HEK293T (cell line): ENCODE results near the gene TPR.

Experiments
- CTCF ChIA-PET: fragments of 350-600 bp; formaldehyde crosslinking; extraction: SDS; loops from one replicate; lab custom pipeline; 2021; ENCODE audit warnings: antibody characterized with exemption, inconsistent platforms; lab: Yijun Ruan, JAX
- POLR2A ChIA-PET: fragments of 350-600 bp; formaldehyde crosslinking; extraction: SDS; loops from one replicate; lab custom pipeline; 2020; ENCODE audit warnings: antibody characterized with exemption, inconsistent platforms; lab: Yijun Ruan, JAX
- DNase-seq: peaks from one replicate; pipeline ENCODE4 v3.0.0; 2012; ENCODE audit warnings: mixed read lengths; ENCODE audit errors: extremely low spot score
- ARNT ChIP-seq: fragments of 450-650 bp; IDR thresholded peaks from 2 replicates; pipeline ENCODE4 v1.6.1; 2017; ENCODE audit warnings: mild to moderate bottlenecking
- BHLHE40 ChIP-seq: fragments of 450-650 bp; IDR thresholded peaks from 2 replicates; pipeline ENCODE4 v1.6.1; 2016; ENCODE audit warnings: mild to moderate bottlenecking, moderate library complexity, borderline replicate concordance
- CTBP1 ChIP-seq: fragments of 450-650 bp; IDR thresholded peaks from 2 replicates; pipeline ENCODE4 v1.6.1; 2016; ENCODE audit warnings: borderline replicate concordance
- ELF4 ChIP-seq: fragments of 450-650 bp; IDR thresholded peaks from 2 replicates; pipeline ENCODE4 v1.6.1; 2017; ENCODE audit warnings: antibody characterized with exemption
- FOXA1 ChIP-seq: fragments of 450-650 bp; IDR thresholded peaks from 2 replicates; pipeline ENCODE4 v1.6.1; 2016; ENCODE audit warnings: mild to moderate bottlenecking
- FOXK2 ChIP-seq: fragments of 450-650 bp; IDR thresholded peaks from 2 replicates; pipeline ENCODE4 v1.6.1; 2016; ENCODE audit warnings: mild to moderate bottlenecking
- FOXM1 ChIP-seq: fragments of 450-650 bp; IDR thresholded peaks from 2 replicates; pipeline ENCODE4 v1.6.1; 2017; ENCODE audit warnings: mild to moderate bottlenecking, borderline replicate concordance
- HDGF ChIP-seq: fragments of 450-650 bp; IDR thresholded peaks from 2 replicates; pipeline ENCODE4 v1.6.1; 2017; ENCODE audit warnings: antibody characterized with exemption, borderline replicate concordance
- L3MBTL2 ChIP-seq: fragments of 450-650 bp; conservative IDR thresholded peaks from 2 replicates; pipeline ENCODE4 v1.6.1; 2016; ENCODE audit warnings: mild to moderate bottlenecking
- LEF1 ChIP-seq: fragments of 450-650 bp; IDR thresholded peaks from 2 replicates; pipeline ENCODE4 v1.6.1; 2017; ENCODE audit warnings: mild to moderate bottlenecking, borderline replicate concordance
- NFRKB ChIP-seq: fragments of 450-650 bp; IDR thresholded peaks from 2 replicates; pipeline ENCODE4 v1.6.1; 2016; ENCODE audit warnings: mild to moderate bottlenecking, moderate library complexity
- SP1 ChIP-seq: fragments of 450-650 bp; IDR thresholded peaks from 2 replicates; pipeline ENCODE4 v1.6.1; 2017
- SUZ12 ChIP-seq: fragments of 450-650 bp; IDR thresholded peaks from 2 replicates; pipeline ENCODE4 v1.6.1; 2016; ENCODE audit warnings: mild to moderate bottlenecking
- TARDBP ChIP-seq: fragments of 450-650 bp; IDR thresholded peaks from 2 replicates; pipeline ENCODE4 v1.6.1; 2016
- ZNF384 ChIP-seq: fragments of 450-650 bp; IDR thresholded peaks from 2 replicates; pipeline ENCODE4 v1.6.1; 2016
- TF ChIP-seq, protein P1 (sequence below): fragments of 450-650 bp; IDR thresholded peaks from 2 replicates; pipeline ENCODE4 v1.6.1; 2016

The TPR gene

GRCh38 chr1:186298851-186299250 is 76.2 kb downstream of the TPR start:
- CTCF ChIA-PET = no interaction called here
- DNase-seq = no peak
- POLR2A ChIA-PET = no interaction called here
- TF ChIP-seq, protein P1, sequence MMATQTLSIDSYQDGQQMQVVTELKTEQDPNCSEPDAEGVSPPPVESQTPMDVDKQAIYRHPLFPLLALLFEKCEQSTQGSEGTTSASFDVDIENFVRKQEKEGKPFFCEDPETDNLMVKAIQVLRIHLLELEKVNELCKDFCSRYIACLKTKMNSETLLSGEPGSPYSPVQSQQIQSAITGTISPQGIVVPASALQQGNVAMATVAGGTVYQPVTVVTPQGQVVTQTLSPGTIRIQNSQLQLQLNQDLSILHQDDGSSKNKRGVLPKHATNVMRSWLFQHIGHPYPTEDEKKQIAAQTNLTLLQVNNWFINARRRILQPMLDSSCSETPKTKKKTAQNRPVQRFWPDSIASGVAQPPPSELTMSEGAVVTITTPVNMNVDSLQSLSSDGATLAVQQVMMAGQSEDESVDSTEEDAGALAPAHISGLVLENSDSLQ = no peak
- no peak for TF ChIP-seq ZNF384
- TF ChIP-seq SP1 = no peak
- TF ChIP-seq FOXK2 = no peak
- no peak for TF ChIP-seq L3MBTL2
- TF ChIP-seq TARDBP = no peak
- TF ChIP-seq CTBP1 = no peak
- TF ChIP-seq NFRKB = no peak

DNA sequence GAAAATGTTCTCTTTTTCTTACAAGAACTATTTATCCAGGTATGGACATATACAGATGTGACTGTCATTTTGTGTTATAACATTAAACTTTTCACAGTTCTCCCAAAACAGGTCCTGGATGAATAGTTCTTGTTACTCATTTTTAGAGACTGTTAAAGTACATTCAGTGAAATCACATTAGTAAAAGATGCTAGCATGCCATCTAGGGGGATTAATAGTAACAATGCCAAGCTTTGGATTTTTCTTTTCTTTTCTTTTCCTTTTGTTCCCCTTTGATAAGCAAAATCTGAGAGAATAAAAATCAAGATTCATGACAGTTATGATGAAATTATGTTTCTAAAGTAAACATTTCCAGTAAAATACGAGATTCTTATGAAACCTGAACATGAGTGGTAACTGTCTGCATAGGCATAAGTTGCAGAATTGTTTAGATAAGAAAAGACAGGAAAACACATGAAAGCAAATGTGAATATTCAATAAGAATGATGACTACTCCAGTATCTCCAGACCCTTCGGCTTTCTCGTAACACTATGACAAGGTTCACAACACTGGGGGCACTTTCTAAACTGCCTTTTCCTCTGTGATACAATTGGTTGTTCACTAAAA is 77.5 kb downstream of the TPR start:
- ChIA-PET POLR2A (no interaction called here), CTCF (interaction anchor here (0.6 kb wide), 1 partner anchor 11 kb away, joined by 3 read pairs; no protein-coding TSS in a partner anchor)
- DNase-seq = no peak

GRCh38 chr1:186295980-186296379 is 79.1 kb downstream of the TPR start, which contains the start of gene PRG4:
Gene PRG4, plus strand, starts transcription at chr1:186296279.
- no peak for DNase-seq
- TF ChIP-seq, protein P1 = no peak
- POLR2A ChIA-PET = no interaction called here
- CTCF ChIA-PET = no interaction called here

More for the DNA sequence above, 77.5 kb downstream of the TPR start:
- no peak for TF ChIP-seq LEF1
- TF ChIP-seq, protein P1 = no peak
- no peak for TF ChIP-seq ELF4
- no peak for TF ChIP-seq NFRKB
- no peak for TF ChIP-seq HDGF
- TF ChIP-seq CTBP1 = no peak
- no peak for TF ChIP-seq ZNF384
- no peak for TF ChIP-seq FOXM1
- TF ChIP-seq FOXK2 = no peak
- no peak for TF ChIP-seq BHLHE40
- TF ChIP-seq FOXA1 = no peak
- TF ChIP-seq ARNT = no peak
- TF ChIP-seq SP1 = no peak
- TF ChIP-seq TARDBP = no peak
- TF ChIP-seq SUZ12 = no peak
- no peak for TF ChIP-seq L3MBTL2

DNA sequence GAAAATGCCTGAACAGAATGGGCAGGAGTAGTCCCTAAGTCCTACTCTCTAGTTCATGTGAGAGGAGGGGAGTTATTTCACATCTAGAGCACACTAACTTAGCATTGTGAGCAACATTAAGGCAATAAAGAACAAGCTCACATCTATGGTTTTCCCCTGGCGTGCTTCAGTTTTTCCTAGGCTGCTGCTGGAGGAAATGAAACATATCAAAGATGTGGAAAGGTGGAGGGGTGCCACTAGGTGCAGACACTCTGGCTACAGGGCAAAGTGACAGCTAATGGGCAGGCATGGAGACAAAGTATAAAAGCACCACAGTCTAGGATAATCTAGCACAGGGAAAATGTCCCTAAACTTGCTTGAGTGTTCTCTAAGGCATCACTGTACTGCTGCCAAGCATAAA is 82.2 kb downstream of the TPR start:
- ChIA-PET CTCF (interaction anchor here (1.2 kb wide), 1 partner anchor 82 kb away, joined by 4 read pairs; the partner anchor contains the start of gene TPR), POLR2A (no interaction called here)
- TF ChIP-seq FOXA1 (no peak), L3MBTL2 (no peak), FOXM1 (no peak), HDGF (no peak), CTBP1 (no peak), TARDBP (no peak), SUZ12 (no peak), NFRKB (no peak), BHLHE40 (no peak)
- TF ChIP-seq, protein P1 = no peak
- no peak for DNase-seq

- TF ChIP-seq SUZ12 = no peak
- no peak for TF ChIP-seq ARNT
- TF ChIP-seq NFRKB = no peak
- no peak for TF ChIP-seq ELF4
- TF ChIP-seq, protein P1 = no peak
- TF ChIP-seq FOXA1 = no peak
- TF ChIP-seq LEF1 = no peak
- TF ChIP-seq FOXK2 = no peak
- no peak for TF ChIP-seq CTBP1
- no peak for TF ChIP-seq BHLHE40
- TF ChIP-seq TARDBP = no peak
- no peak for TF ChIP-seq SP1
- TF ChIP-seq ZNF384 = no peak
- no peak for TF ChIP-seq L3MBTL2
- TF ChIP-seq FOXM1 = no peak
- no peak for TF ChIP-seq HDGF
- no peak for DNase-seq
- CTCF ChIA-PET = no interaction called here
These were observed 83.8 kb downstream of the TPR start for GRCh38 chr1:186291271-186291670.

More at GRCh38 chr1:186291271-186291670, 83.8 kb downstream of the TPR start:
- POLR2A ChIA-PET = no interaction called here
